CD4-positive, alpha-beta T cell treated with Interleukin-6 for 4 hours (primary cell): ENCODE data around the gene RNLS.

Experiments
- DNase-seq: peaks from one replicate; pipeline ENCODE4 v3.0.0-alpha.2; 2020; ENCODE audit warnings: mixed read lengths

The RNLS gene

DNA sequence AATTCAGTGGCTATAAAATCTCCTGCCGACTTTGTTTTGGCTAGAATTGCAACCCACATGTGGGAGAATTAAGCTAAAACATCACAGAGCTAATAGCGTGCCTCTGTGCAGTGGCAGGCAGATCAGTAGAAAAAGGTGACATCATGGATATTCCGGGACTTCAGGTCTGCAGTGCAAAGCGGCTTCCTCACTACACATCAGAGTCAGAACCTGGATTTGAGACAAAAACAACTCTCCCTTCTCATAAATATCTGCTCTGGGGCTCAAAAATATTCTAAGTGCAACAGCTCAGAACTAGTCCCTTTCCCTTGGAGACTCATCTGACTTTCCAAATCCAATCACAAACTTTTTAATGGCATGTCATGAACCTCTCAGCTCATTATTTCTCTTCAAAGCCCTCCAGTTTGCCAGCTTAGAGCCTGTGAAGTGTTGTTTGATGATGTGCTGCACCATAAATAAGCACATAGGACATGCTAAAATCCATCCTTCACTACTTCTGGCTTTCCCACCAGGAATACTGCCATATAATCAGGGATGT is 337.1 kb downstream of the RNLS start:
- DNase-seq: no peak

GRCh38 chr10:88244781-88245625 is 338.1 kb downstream of the RNLS start:
- no peak for DNase-seq

- no peak for DNase-seq
Measured at GRCh38 chr10:88243836-88244730, 339.0 kb downstream of the RNLS start.

DNA sequence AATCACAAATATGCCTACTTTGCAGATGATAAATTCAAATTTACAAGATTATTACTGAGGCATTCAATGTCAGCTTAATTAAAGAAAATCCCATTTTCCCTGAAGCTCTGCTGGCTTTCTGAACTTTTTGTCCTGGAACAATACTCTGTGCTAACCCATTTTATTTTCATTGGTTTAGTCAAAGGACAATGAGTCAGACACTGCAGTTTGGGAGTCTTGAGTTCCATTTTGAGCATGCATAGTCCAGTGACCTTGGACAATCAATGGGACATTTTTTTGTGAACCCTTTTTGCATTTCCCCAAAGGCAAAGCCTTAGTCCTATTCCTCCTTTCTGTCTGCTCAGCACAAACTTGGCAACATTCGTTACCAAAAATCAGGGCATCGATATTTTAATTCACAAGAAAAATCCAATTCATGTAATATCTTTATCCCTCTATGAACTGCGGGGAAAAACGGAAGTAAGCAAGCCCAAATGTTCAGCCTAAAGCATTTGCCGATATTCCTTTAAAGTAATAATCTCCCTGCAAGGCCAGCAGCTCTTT is 339.8 kb downstream of the RNLS start:
- no peak for DNase-seq

DNA sequence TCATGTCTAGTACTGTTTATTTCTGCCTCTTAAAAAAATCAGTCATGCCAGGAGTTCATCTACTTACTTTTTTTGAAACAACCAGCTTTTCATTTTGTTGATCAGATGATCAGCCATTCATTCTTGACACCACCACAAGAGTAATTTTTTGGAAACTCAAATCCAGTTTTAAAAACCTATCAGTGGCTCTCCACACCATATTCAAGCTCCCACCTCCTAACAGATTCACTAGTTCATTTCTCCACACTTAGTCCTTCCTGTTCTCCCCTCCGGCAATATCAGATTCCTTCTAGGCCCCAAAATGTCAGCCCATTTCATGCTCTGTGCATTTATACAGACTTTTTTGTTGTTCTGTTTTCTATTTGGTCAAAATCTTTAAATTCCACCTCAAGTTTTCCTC is 341.6 kb downstream of the RNLS start:
- no peak for DNase-seq

DNA sequence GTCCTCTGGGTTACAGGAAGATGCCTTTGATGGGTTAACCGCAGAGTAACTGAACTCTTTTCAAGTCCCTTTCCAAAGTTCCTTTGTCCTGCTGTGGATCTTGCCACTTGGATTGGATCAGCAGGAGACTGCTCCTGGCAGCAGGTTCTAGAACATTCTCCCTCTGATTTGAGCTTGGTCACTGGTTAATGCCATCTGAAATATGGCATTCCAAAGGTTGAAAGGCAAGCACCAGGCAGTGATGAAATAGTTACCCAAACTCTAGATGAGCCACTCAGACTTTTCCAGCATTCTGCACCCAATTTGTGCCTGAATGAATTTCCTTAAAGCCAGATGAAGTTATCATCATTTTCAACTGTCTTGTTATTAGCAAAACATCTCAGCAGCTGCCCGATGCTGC is 343.9 kb downstream of the RNLS start:
- DNase-seq: no peak

GRCh38 chr10:88238615-88238914 is 344.6 kb downstream of the RNLS start:
- DNase-seq: no peak

DNA sequence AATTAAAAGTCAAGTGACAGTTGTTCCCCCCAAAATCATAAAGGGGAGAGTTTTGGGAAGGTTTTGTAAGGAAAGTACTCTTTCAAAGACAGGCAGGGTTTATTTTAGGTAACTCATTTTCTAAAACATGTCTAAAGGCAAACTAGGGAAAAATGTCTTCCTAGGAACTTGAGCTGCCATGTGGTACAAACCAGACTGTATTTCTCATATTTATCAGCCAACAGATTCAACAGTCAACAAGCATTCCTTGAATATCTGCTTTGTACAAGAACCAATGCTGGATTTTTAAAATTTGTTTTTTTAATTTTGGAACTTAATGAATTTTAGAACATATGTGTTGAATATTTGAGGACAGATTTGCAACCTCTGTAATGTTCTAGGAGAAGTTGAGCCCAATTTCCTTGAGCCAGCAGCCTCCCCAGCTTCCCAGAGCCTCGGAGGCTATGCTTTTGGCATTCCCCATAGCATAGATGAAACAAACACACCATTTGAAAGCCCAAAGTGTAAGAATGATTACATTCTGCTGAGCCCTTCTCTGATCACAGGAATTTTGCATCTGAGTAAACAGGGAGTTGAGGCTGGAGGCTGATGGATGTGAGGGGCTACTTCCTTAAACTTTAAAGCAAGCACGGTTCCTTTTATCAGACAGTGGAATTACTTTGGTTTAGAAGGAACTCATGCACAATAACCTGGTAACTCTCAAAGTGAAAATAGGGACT is 345.1 kb downstream of the RNLS start:
- no peak for DNase-seq

- DNase-seq: no peak
Measured at GRCh38 chr10:88236121-88236743, 346.9 kb downstream of the RNLS start.

- no peak for DNase-seq
Measured at GRCh38 chr10:88234297-88234696, 348.8 kb downstream of the RNLS start.

GRCh38 chr10:88233870-88234269 is 349.2 kb downstream of the RNLS start:
- no peak for DNase-seq

GRCh38 chr10:88232983-88233543 is 350.1 kb downstream of the RNLS start:
- DNase-seq: no peak

- no peak for DNase-seq
Measured at GRCh38 chr10:88232029-88232895, 350.9 kb downstream of the RNLS start.

- no peak for DNase-seq
Measured at GRCh38 chr10:88230251-88230650, 352.9 kb downstream of the RNLS start.

DNA sequence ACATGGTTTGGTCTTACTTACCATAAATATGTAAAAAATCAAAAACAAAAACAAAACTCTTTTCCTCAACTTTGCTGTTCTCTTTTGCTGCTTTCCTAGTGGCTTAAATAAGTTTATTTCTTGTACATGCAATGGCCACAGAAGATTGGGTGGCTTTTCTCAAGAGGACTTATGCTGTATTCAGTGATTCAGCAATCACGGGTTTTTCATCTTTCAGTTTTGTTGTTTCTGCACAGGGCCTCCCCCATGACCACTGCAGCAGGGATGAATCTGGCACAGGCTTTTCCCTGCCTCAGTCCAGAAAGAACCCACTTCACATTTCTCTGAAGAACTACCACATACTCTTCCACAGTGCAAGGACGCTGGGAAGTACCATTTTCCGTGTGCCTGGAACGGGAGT is 355.0 kb downstream of the RNLS start:
- no peak for DNase-seq

DNA sequence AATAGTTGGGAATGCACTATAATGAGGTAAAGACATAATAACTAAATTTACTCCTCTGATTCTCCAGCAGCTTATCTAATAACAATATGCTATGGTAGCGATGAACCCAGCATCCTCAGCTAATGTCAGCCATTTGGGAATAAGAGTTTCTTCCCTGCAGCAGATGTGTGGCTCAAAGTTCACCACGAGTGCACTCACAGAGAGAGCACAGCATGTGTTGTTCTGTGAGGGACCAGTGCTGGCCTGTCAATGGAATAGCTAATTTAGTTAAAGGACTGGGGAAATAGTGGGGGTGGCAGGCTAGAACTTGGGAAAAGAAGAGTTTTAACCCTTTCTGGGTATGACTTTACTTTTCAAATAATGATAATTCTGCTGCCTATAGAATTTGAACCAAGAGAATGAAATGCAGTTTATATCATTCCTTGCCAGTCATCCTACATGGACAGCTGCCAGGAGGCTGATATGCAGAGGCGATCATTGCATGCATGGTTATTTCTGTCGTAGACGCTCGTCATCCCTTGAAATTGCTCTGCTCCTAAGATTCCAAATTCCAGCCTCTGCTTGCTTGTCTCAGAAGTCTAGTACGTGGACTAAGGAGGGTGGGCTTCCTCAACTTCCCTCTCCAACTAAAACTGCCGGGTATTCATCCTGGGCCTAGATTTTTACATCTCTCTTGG is 355.6 kb downstream of the RNLS start:
- DNase-seq: no peak

GRCh38 chr10:88226891-88227290 is 356.2 kb downstream of the RNLS start:
- DNase-seq: no peak

- no peak for DNase-seq
Measured at GRCh38 chr10:88226071-88226659, 357.0 kb downstream of the RNLS start.
